K562 (cell line): ENCODE data around the gene PAM. TPM values are rescaled to one million over a fixed set of nuclear protein-coding genes. Genes with fewer than 3 reads are reported as not detected.

Experiments used
- ATAC-seq: fragments of 200-7000 bp; cut with Tn5 transposase; 3 replicates; pipeline ENCODE4 v1.9.1; 2020; ENCODE audit warnings: moderate library complexity
- BruUV-seq: library from RNA; stranded (reverse); fragments of 400-500 nt; replicated peaks from 2 replicates; lab custom pipeline; 2021; lab: Mats Ljungman, UMichigan
- CTCF ChIA-PET: fragments of 300-600 bp; formaldehyde crosslinking; extraction: SDS; loops from one replicate; lab custom pipeline; 2021; ENCODE audit warnings: low intra/inter-chr PET ratio; lab: Yijun Ruan, JAX
- POLR2A ChIA-PET: fragments of 300-600, 350-650 bp; sonication (Branson Sonifier 250); formaldehyde crosslinking; extraction: SDS; loops from one replicate; lab custom pipeline; 2021; ENCODE audit warnings: antibody characterized with exemption, inconsistent platforms; lab: Yijun Ruan, JAX
- DNase-seq, 4 experiments: peaks; one replicate each; pipeline versions ENCODE4 v3.0.0 to v3.0.0-alpha.2; 2011 to 2018; ENCODE audit warnings: low spot score in 3 of 4, mixed read lengths in 3 of 4; ENCODE audit errors: extremely low read depth in 1 of 4
- FAIRE-seq: peaks from 2 replicates; lab custom pipeline; 2011; peaks lifted over from hg19 to GRCh38; lab: Jason Lieb, UNC
- H2AFZ ChIP-seq: 2 replicates; pipeline ENCODE4 v1.6.0; 2011; ENCODE audit warnings: low read depth, low read length, control low read depth, inconsistent platforms
- H3K27ac ChIP-seq: fragments of 200-600 bp; 3 replicates; pipeline ENCODE4 v1.8.0; 2011; ENCODE audit warnings: low read depth, mild to moderate bottlenecking, control low read depth, inconsistent platforms, low read length, moderate library complexity, mixed read lengths; ENCODE audit errors: extremely low read depth
- H3K27me3 ChIP-seq, 2 experiments: fragments of 300-600 bp in 1 of 2; 2 replicates in 1 of 2; 3 replicates in 1 of 2; pipeline versions ENCODE4 v1.6.0 to v1.8.0; 2011; ENCODE audit warnings: inconsistent platforms in 2 of 2, low read length in 2 of 2, mild to moderate bottlenecking in 1 of 2, mixed read lengths in 1 of 2, moderate library complexity in 1 of 2; ENCODE audit not compliant: control insufficient read depth in 2 of 2, insufficient read depth in 2 of 2
- H3K36me3 ChIP-seq: fragments of 300-600 bp; 3 replicates; pipeline ENCODE4 v1.8.0; 2011; ENCODE audit warnings: mild to moderate bottlenecking, low read length, inconsistent platforms; ENCODE audit not compliant: control insufficient read depth, insufficient read depth
- H3K4me1 ChIP-seq, 2 experiments: fragments of 200-600 bp in 1 of 2; replicated peaks in 1 of 2; 2 replicates in 1 of 2; 3 replicates in 1 of 2; pipeline versions ENCODE4 v1.5.1 to v1.8.0; 2011; ENCODE audit warnings: inconsistent platforms in 2 of 2, low read length in 2 of 2, mild to moderate bottlenecking in 1 of 2, mixed read lengths in 1 of 2, moderate library complexity in 1 of 2; ENCODE audit not compliant: control insufficient read depth in 2 of 2, insufficient read depth in 2 of 2
- H3K4me2 ChIP-seq: 2 replicates; pipeline ENCODE4 v1.6.1; 2011; ENCODE audit warnings: low read length, control low read depth, inconsistent platforms, mixed read lengths; ENCODE audit not compliant: insufficient read depth
- H3K4me3 ChIP-seq: fragments of 200-600 bp; sonication (generic), shearing (Covaris generic); 2 replicates; pipeline ENCODE4 v1.5.1; 2016; ENCODE audit warnings: control low read depth, inconsistent platforms
- H3K79me2 ChIP-seq: fragments of 200-600 bp; 3 replicates; pipeline ENCODE4 v1.8.0; 2011; ENCODE audit warnings: low read length, inconsistent platforms; ENCODE audit not compliant: control insufficient read depth, insufficient read depth
- H3K9ac ChIP-seq, 2 experiments: 2 replicates each; pipeline versions ENCODE4 v1.6.0 to v1.6.1; 2011; ENCODE audit warnings: low read depth in 2 of 2, low read length in 2 of 2, control low read depth in 1 of 2, inconsistent platforms in 1 of 2, mild to moderate bottlenecking in 1 of 2, mixed read lengths in 1 of 2; ENCODE audit not compliant: insufficient read depth in 1 of 2
- H3K9me1 ChIP-seq: one replicate; pipeline ENCODE4 v1.6.0; 2011; ENCODE audit warnings: inconsistent platforms, mild to moderate bottlenecking, low read length, moderate library complexity; ENCODE audit not compliant: control insufficient read depth, insufficient read depth
- H3K9me3 ChIP-seq: replicated peaks from 2 replicates; pipeline ENCODE4 v1.5.1; 2011; ENCODE audit warnings: low read depth, low read length, inconsistent platforms; ENCODE audit not compliant: control insufficient read depth, insufficient read depth
- H4K20me1 ChIP-seq: replicated peaks from 2 replicates; pipeline ENCODE4 v1.6.1; 2011; ENCODE audit warnings: low read length, inconsistent platforms, mixed read lengths; ENCODE audit not compliant: control insufficient read depth, insufficient read depth
- CAMTA2 ChIP-seq: fragments of 250-450 bp; sonication (Bioruptor Pico); conservative IDR thresholded peaks from 2 replicates; pipeline ENCODE4 v1.5.1; 2022
- CSDE1 ChIP-seq, 2 experiments: fragments of 450-650 bp; IDR thresholded peaks; 2 replicates each; pipeline ENCODE4 v1.6.1; 2016; ENCODE audit warnings: mild to moderate bottlenecking in 1 of 2
- ELF2 ChIP-seq: fragments of 250-450 bp; sonication (Bioruptor Pico); IDR thresholded peaks from 2 replicates; pipeline ENCODE4 v1.5.0; 2021; ENCODE audit warnings: mild to moderate bottlenecking
- ELK3 ChIP-seq: fragments of 450-650 bp; formaldehyde crosslinking; IDR thresholded peaks from 2 replicates; pipeline ENCODE4 v1.4.0; 2020; ENCODE audit warnings: mild to moderate bottlenecking
- EWSR1 ChIP-seq: fragments of 450-650 bp; IDR thresholded peaks from 2 replicates; pipeline ENCODE4 v1.6.1; 2018; ENCODE audit warnings: borderline replicate concordance, mild to moderate bottlenecking, low read depth, moderate library complexity; ENCODE audit not compliant: partially characterized antibody
- FOXA3 ChIP-seq, 2 experiments: fragments of 450-650 bp in 1 of 2; sonication (generic) in 1 of 2; formaldehyde crosslinking; IDR thresholded peaks in 1 of 2; conservative IDR thresholded peaks in 1 of 2; 2 replicates each; pipeline versions ENCODE4 v1.4.0 to v1.8.0; 2020 to 2022; ENCODE audit warnings: mild to moderate bottlenecking in 2 of 2, missing genetic modification reagents in 1 of 2
- HIVEP1 ChIP-seq: fragments of 250-450 bp; sonication (Bioruptor Pico); IDR thresholded peaks from 2 replicates; pipeline ENCODE4 v1.4.0; 2020; ENCODE audit warnings: mild to moderate bottlenecking
- PHF21A ChIP-seq: fragments of 450-650 bp; IDR thresholded peaks from 2 replicates; pipeline ENCODE4 v1.6.1; 2017; ENCODE audit warnings: low read depth, borderline replicate concordance
- TARDBP ChIP-seq: fragments of 450-650 bp; IDR thresholded peaks from 2 replicates; pipeline ENCODE4 v1.6.1; 2016
- ZNF274 ChIP-seq: IDR thresholded peaks from 2 replicates; pipeline ENCODE4 v1.6.1; 2011; ENCODE audit warnings: low read depth, mild to moderate bottlenecking, low read length, moderate library complexity, borderline replicate concordance
- ZNF592 ChIP-seq: fragments of 450-650 bp; IDR thresholded peaks from 2 replicates; pipeline ENCODE4 v1.6.1; 2017; ENCODE audit warnings: antibody characterized with exemption, mild to moderate bottlenecking
- WGBS: fragments of 100-300 bp; shearing (Covaris generic); methylation state at CpG from one replicate; pipeline ENCODE4 v1.1.6; 2016; ENCODE audit warnings: low coverage, mixed read lengths; ENCODE audit not compliant: insufficient coverage; ENCODE audit errors: missing lambda C conversion rate; 5-methylcytosine and 5-hydroxymethylcytosine counted together
- in situ Hi-C: fragments of 300-500 bp; cut with MboI; formaldehyde crosslinking; loops from 4 replicates; pipeline ENCODE4 v1.15.0; 2018; ENCODE audit warnings: inconsistent platforms, mixed read lengths
- intact Hi-C: fragments of 100-400 bp; cut with micrococcal nuclease; formaldehyde crosslinking; loops from 2 replicates; pipeline ENCODE4 v1.14.2; 2022
- polyA plus RNA-seq, 8 experiments: library from polyadenylated mRNA; depleted of rRNA in 4 of 8; stranded (reverse) in 5 of 8; unstranded in 3 of 8; fragments of >200 nt; fragmentation: Nextera tagmentation in 2 of 8; fragmentation: Illumina TruSeq in 1 of 8; extraction: Ambion mirVana in 2 of 8; extraction: Trizol in 1 of 8; gene quantifications; 2 replicates each; pipeline versions ENCODE4 v1.2.1 to v1.2.3, GENCODE V29; 2011 to 2014; ENCODE audit warnings: inconsistent platforms in 1 of 8, missing spikeins in 1 of 8
- total RNA-seq, 7 experiments: library from RNA; depleted of rRNA in 6 of 7; stranded (reverse); fragments of >200 nt in 6 of 7; fragmentation: Illumina TruSeq in 2 of 7; extraction: Trizol in 2 of 7; gene quantifications; 2 replicates each; pipeline versions ENCODE4 v1.2.1 to v1.2.3, GENCODE V29; 2011 to 2021; ENCODE audit warnings: low replicate concordance in 1 of 7

The PAM gene
- total and polyA plus RNA-seq, 9 of the 15 experiments (the other 6 are each of a cell fraction or from before 2014, with no cell fraction given), result 0.39 to 3.1 (median 0.77) TPM

- Histone ChIP-seq H3K36me3 (no peaks in the 10 kb centered on the region), H3K27me3 (peaks cover 11 to 26% of the 10 kb centered on the region in 2 experiments), H3K27ac (no peak overlapping the region), H3K9ac (no peak overlapping the region), H3K9me1 (no peaks in the 10 kb centered on the region), H3K4me2 (no peak overlapping the region), H3K4me1 (peaks cover 3 to 15% of the 10 kb centered on the region in 2 experiments; a peak in 4 of 5 replicates), H3K9me3 (no peaks in the 10 kb centered on the region), H3K79me2 (no peaks in the 10 kb centered on the region), H4K20me1 (no peaks in the 10 kb centered on the region), H3K4me3 (no peak overlapping the region), H2AFZ (no peak overlapping the region)
- intact Hi-C loops (no loop called here), in situ Hi-C loops (no loop called here)
- ChIA-PET CTCF (no interaction called here), POLR2A (no interaction called here)
- DNase-seq (no peak), ATAC-seq (no peak), FAIRE-seq (no peak)
- no TSS peak for BruUV-seq
- no peak for TF ChIP-seq ELF2
Observed at GRCh38 chr5:102758576-102758975, 3.5 kb downstream of the PAM start.

- intact Hi-C loops, result no loop called here
- Histone ChIP-seq H3K79me2 (no peaks in the 10 kb centered on the region), H3K27me3 (peaks cover 8 to 19% of the 10 kb centered on the region in 2 experiments; a peak in 4 of 5 replicates), H3K27ac (no peak overlapping the region), H3K4me2 (no peak overlapping the region), H4K20me1 (no peaks in the 10 kb centered on the region), H3K9me1 (no peaks in the 10 kb centered on the region), H3K9ac (no peak overlapping the region), H3K9me3 (no peaks in the 10 kb centered on the region), H2AFZ (no peak overlapping the region), H3K4me3 (no peak overlapping the region), H3K36me3 (no peaks in the 10 kb centered on the region), H3K4me1 (peaks cover 3 to 15% of the 10 kb centered on the region in 2 experiments; a peak in 4 of 5 replicates)
- POLR2A ChIA-PET, result no interaction called here
- no peak for FAIRE-seq
- no peak for ATAC-seq
- in situ Hi-C loops, result no loop called here
- TF ChIP-seq HIVEP1 (CRISPR knock-in tag) (no peak), CAMTA2 (CRISPR knock-in tag) (no peak), PHF21A (no peak), EWSR1 (no peak), CSDE1 (IDR thresholded peaks at IDR 0.05) (no peak), FOXA3 (CRISPR knock-in tag; conservative IDR thresholded peaks at IDR 0.05 in 1 of 2, IDR thresholded peaks at IDR 0.05 in 1 of 2) (no peak), ZNF592 (no peak), TARDBP (no peak), ELK3 (no peak), ZNF274 (no peak)
- no peak for DNase-seq
- BruUV-seq, result no TSS peak
- CTCF ChIA-PET, result no interaction called here
- 0% methylated on average over 1 of the region's 1 CpG for WGBS
Observed at GRCh38 chr5:102759289-102759688, 4.2 kb downstream of the PAM start.
